ENCODE data around the gene HSH2D. TPM values are rescaled to one million over a fixed set of nuclear protein-coding genes. Genes with fewer than 3 reads are reported as not detected.

The HSH2D gene
- total and polyA plus RNA-seq, 9 of the 15 experiments (the other 6 are each of a cell fraction or from before 2014, with no cell fraction given): 0.03 to 1.1 (median 0.35) TPM; not detected in 1

DNA sequence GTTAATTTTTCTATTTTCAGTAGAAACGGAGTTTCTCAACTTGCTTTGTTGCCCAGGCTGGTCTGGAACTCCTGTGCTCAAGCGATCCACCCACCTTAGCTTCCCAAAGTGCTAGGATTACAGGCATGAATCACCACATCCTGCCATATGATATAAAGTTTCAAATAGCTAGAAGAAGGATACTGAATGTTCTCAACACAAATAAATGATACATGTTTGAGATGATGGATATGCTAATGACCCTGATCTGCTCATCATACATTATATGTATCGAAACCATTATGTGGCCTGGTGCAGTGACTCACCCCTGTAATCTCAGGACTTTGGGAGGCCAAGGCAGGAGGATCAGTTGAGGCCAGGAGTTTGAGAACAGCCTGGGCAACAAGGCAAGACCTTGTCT lies 18.4 kb downstream of the HSH2D start:
- no peak overlapping the region for H3K4me2 ChIP-seq (ENCODE audit: insufficient read depth, low read length)
- no peak for DNase-seq (ENCODE audit: extremely low read depth in 1 of 4, low spot score in 3 of 4)
- CTCF ChIA-PET (ENCODE audit: low intra/inter-chr PET ratio): no interaction called here
- intact Hi-C loops (cut with micrococcal nuclease) (no loop called here), in situ Hi-C loops (cut with MboI) (no loop called here)
- TF ChIP-seq ZNF184 (CRISPR knock-in tag; IDR thresholded peaks at IDR 0.05): no peak
- peak; percentile 30; the same call in 1 of the 2 replicates for TF ChIP-seq ATF3 (IDR thresholded peaks at IDR 0.05)
- TF ChIP-seq ATF3 (CRISPR knock-in tag; conservative IDR thresholded peaks at IDR 0.05): no peak
- TF ChIP-seq MBD2 (IDR thresholded peaks at IDR 0.05; ENCODE audit: borderline replicate concordance, low read depth): no peak
- TF ChIP-seq SAP30 (IDR thresholded peaks at IDR 0.05; ENCODE audit: borderline replicate concordance, insufficient read depth, low read depth, low read length, poor library complexity, severe bottlenecking): no peak
- H3K9ac ChIP-seq (ENCODE audit: insufficient read depth in 1 of 2, low read depth in 2 of 2, low read length in 2 of 2): no peak overlapping the region
- H3K9me1 ChIP-seq (ENCODE audit: control insufficient read depth, insufficient read depth, low read length): no peaks in the 10 kb centered on the region
- no peaks in the 10 kb centered on the region for H3K36me3 ChIP-seq (ENCODE audit: control insufficient read depth, insufficient read depth, low read length)
- FAIRE-seq: no peak
- ATAC-seq: no peak
- no peaks in the 10 kb centered on the region for H4K20me1 ChIP-seq (replicated peaks; ENCODE audit: control insufficient read depth, insufficient read depth, low read length)
- H3K79me2 ChIP-seq (ENCODE audit: control insufficient read depth, insufficient read depth, low read length): no peaks in the 10 kb centered on the region
- POLR2A ChIA-PET: interaction anchor here (0.6 to 1.2 kb wide), 2 partner anchors 10 to 11 kb away, joined by 3 read pairs; partner anchors contain the start of gene CIB3
- WGBS (ENCODE audit: insufficient coverage, low coverage, missing lambda C conversion rate): 17% methylated on average over 3 of the region's 3 CpGs
- peaks cover 0 to 4% of the 10 kb centered on the region in 2 experiments; a peak in 1 of 5 replicates for H3K27me3 ChIP-seq (ENCODE audit: control insufficient read depth in 2 of 2, insufficient read depth in 2 of 2, low read length in 2 of 2)
- H2AFZ ChIP-seq (ENCODE audit: low read depth, low read length): no peak overlapping the region
- no peaks in the 10 kb centered on the region for H3K9me3 ChIP-seq (replicated peaks; ENCODE audit: control insufficient read depth, insufficient read depth, low read depth, low read length)
- no peak overlapping the region for H3K27ac ChIP-seq (ENCODE audit: extremely low read depth, low read depth, low read length)
- no peak overlapping the region for H3K4me3 ChIP-seq
- no peaks in the 10 kb centered on the region; a peak in 2 of 5 replicates for H3K4me1 ChIP-seq (replicated peaks in 1 of 2; ENCODE audit: control insufficient read depth in 2 of 2, insufficient read depth in 2 of 2, low read length in 2 of 2)
- BruUV-seq (replicated peaks): no TSS peak

Measured in K562 (cell line).